ENCODE results near the gene EID3. TPM values are rescaled to one million over a fixed set of nuclear protein-coding genes. Genes with fewer than 3 reads are reported as not detected.
"Not testable (repeated sequence)": the region's sequence is repeated elsewhere in the genome, so short reads cannot be mapped to it uniquely, and the experiment has no call there.

The EID3 gene
- total RNA-seq, 2 donors from 2014 or later: 1.6 to 1.7 TPM

- ATAC-seq; DNase-seq; intact Hi-C loops (cut with DNase I): not testable (repeated sequence)
Measured at GRCh38 chr12:104328278-104328677, 24.7 kb downstream of the EID3 start.

DNA sequence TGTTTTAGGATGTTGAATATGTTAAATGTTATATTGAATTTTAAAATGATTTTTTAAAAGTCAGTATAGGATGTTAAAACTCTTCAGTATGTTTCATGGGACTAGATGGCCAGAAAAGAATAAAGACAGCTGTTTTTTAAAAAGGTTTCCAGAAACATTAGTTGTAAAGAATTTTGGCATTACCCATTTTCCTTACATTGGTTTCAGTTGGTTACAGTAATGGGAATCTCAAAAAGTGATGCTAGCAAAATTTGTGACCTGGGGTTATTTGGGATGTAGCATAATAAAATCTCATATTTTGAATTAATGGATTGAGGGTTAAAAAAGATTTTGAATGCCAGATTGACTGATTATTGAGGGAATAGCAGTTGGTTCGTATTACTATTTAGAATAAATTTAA lies 25.3 kb downstream of the EID3 start:
- DNase-seq (no peak), ATAC-seq (no peak)
- intact Hi-C loops (cut with DNase I): no loop called here

DNA sequence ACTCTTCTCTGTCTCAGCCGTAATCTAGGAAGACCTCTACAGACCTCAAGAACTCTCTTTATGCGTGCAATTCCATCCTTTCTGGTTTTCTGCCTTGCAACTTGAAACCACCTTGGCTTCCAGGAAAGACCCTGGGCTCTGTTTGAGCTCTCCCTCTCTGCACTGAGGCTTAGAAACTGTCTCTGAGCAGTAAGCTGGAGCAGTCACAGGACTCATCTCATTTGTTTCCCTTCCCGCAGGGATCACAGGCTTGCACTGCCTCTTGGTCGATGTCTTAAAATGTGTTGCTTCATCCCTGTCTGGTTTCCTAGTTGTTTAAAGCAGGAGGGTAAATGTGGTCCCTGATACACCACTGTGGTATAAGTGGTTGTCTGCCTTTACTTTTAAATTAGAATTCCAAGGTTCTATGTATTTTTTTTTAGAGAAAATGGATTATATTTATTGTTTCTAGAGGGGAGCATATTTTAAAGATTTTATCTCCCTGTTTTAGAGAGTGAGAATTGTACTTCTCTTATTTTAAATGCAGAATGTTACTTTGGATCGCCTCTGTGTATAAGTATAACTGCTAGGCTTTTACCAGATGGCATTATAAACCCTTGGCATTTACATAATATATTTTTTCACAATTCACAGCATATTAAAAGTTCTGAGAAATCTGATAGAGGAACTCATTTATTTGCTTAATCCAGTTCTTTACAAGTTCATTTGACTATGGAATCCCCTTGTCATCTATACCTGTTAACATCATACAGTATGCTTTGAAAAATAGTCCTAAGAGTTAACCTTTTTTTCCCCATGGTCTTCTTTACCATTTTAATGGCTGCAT lies 26.4 kb downstream of the EID3 start:
- DNase-seq (no peak), ATAC-seq (no peak)
- intact Hi-C loops (cut with DNase I): no loop called here

DNA sequence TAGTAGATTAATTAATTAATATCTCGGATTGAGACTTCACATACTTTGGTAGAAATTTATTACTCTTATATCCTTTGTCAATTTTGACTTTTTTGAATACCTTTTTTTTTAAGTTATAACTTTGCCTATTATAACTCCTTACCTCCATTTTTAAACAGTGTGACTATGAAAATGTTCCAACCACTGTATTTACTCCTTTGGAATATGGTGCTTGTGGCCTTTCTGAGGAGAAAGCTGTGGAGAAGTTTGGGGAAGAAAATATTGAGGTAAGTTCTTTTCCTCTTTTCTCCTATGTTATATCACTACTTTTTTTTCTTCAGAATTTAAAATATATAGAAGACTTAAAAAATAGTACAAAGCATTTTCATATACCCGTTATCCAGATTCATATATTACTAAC lies 27.8 kb downstream of the EID3 start:
- ATAC-seq (no peak), DNase-seq (no peak)
- intact Hi-C loops (cut with DNase I): no loop called here

DNA sequence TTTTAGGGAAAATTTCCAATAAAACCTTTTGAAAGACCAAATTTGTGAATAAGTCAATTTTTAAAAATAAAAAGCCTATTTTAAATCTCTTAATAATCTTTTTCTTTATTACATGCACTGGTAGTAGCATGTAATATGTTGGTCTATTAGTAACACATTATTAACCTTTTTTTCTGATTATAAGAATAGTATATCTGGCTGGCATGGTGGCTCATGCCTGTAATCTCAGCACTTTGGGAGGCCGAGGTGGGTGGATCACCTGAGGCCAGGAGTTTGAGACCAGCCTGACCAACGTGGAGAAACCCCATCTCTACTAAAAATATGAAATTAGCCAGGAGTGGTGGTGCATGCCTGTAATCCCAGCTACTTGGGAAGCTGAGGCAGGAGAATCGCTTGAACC lies 28.7 kb downstream of the EID3 start:
- intact Hi-C loops (cut with DNase I); DNase-seq; ATAC-seq: not testable (repeated sequence)

DNA sequence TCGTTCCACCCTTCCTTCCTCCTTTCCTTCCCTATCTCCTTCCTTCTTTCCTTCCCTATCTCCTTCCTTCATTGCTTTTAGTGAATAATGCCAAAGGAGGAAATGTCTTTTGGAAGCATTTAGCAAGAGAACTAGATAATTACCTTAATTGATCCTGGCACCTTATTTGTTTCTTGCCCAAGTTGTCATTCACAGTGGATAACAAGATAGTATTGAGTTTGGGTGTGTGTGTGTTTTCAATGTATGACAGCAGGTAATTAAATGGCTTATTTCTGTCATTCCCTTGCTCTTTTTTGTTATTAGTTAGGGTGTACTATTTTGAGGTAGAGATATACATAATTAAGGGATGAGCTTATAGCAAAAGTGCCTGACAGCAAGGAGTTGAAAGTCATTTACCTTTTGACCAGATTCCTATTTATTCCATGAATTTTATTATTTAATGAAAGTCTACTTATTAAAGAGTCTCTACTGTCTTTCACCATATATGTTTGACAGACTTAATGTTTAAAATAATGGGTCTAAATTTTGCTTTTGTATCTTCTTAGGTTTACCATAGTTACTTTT lies 30.2 kb downstream of the EID3 start:
- intact Hi-C loops (cut with DNase I): no loop called here
- ATAC-seq (no peak), DNase-seq (no peak)

DNA sequence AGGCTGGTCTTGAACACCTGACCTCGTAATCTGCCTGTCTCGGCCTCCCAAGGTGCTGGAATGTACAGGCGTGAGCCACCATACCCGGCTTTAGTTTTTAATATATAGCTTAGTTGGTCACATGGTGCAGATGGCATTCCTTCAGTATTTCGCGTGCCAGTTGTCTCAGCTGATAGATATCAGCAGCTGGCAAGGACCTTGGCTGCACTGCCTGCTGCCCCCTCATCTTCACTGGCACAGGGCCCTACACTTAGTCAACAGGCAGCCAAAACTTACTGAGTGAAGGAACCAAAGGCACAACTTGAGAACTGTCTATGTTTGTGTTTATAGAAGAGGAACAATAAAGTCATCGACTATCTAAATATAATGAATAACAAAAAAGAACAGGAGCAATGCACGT lies 31.0 kb downstream of the EID3 start:
- no peak for DNase-seq
- peak in 1 of 2 donors; percentile 79 for ATAC-seq
- intact Hi-C loops (cut with DNase I): no loop called here

- intact Hi-C loops (cut with DNase I): no loop called here
- no peak for ATAC-seq
Measured at GRCh38 chr12:104336115-104336514, 32.6 kb downstream of the EID3 start.

DNA sequence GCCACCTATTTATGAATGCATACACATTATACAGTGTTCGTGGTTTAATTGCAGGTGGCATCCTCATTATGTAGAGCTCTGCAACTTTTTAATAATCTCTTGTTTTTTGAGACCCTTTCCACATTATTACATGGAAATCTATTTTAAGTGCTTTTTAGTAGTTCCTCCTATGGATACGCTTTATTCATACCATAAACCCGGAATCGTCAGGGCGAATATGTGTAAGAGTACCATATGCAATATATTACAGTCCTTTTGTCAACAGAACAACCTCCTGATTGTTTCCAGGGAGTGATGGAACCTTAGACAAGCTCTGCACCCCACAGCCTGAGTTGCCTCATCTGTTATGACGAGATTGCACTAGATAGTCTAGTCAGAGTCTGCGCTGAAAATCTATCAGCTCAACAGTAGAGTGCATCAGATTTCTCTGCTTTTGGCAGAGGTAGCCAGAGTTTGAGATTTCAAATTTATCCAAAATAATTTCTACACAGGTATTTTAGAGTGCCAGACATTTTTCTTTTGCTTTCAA lies 33.6 kb downstream of the EID3 start:
- no peak for ATAC-seq

More at GRCh38 chr12:104336115-104336514, 32.6 kb downstream of the EID3 start:
- DNase-seq: no peak

GRCh38 chr12:104339663-104340062 lies 36.1 kb downstream of the EID3 start:
- intact Hi-C loops (cut with DNase I): no loop called here
- ATAC-seq (no peak), DNase-seq (no peak)

More for the DNA sequence above, 33.6 kb downstream of the EID3 start:
- intact Hi-C loops (cut with DNase I): no loop called here
- no peak for DNase-seq

DNA sequence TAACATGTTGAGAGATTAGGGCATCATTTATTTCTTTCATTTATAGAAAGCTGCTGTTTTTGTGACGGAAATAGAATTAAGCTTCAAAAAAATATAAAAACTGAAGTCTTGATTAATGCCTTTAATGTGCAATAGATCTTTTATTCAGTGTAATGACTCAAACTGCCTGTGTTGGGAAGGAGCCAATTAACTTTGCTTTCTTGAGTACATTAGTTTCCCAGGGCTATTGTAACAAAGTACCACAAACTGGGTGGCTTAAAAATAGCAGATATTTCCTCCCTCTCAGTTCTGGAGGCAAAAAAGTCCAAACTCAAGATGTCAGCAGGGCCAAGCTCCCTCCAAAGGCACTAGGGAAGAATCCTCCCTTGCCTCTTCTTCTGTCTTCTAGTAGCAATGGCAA lies 36.6 kb downstream of the EID3 start:
- DNase-seq (no peak), ATAC-seq (no peak)
- intact Hi-C loops (cut with DNase I): no loop called here

DNA sequence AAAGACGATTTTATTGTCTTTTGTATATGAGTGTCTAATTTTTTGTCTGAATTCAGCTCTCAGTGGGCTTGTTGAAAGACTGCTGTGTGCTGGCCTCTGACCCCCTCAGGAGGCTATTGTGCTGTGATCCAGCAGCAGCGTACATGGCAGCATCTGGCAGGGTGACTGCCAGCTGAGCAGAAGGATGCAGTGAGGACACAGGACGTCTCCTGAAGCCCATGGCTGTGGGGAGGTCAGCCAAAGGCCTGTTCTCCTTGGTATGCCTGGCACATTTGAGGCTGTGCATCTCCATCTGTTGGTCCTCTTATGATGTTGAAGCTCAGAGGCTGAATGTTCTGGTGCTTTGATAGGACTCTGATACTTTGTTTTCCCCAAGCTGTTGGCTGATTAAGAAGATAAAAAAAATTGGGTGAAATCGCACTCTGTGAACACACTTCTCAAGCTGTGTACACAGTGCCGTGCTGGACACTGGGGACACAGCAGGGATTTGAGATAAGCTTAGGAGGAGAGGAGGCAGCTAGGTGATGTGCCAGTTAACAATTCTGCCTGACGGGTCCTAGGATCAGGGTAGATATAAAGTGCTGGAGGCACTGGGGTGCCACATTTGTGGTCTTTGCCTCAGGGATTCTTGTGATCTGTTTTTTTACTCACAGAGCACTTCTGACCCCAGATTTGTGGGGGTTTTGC lies 37.5 kb downstream of the EID3 start:
- DNase-seq (no peak), ATAC-seq (peak in 1 of 2 donors; percentile 23)
- intact Hi-C loops (cut with DNase I): no loop called here

DNA sequence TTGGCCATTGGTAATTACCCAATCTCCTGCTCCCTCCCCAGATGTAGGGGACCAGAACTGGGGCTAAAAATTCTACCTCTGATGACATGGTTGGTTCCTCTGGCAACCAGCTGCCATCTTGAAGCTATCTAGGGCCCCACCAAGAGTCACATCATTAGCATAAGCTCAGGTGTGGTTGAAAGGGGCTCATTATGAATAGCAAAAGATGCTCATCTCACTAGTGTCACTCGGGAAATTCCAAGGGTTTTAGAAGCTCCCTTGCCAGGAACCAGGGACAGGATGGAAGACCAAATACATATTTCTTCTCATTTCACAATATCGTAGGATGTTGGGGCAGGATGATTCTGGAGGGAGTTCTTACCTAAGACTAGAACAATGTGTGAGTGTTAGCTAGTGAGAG lies 38.6 kb downstream of the EID3 start:
- ATAC-seq (no peak), DNase-seq (no peak)
- intact Hi-C loops (cut with DNase I): no loop called here

GRCh38 chr12:104342635-104343249 lies 39.2 kb downstream of the EID3 start:
- ATAC-seq: no peak
- intact Hi-C loops (cut with DNase I): no loop called here

DNA sequence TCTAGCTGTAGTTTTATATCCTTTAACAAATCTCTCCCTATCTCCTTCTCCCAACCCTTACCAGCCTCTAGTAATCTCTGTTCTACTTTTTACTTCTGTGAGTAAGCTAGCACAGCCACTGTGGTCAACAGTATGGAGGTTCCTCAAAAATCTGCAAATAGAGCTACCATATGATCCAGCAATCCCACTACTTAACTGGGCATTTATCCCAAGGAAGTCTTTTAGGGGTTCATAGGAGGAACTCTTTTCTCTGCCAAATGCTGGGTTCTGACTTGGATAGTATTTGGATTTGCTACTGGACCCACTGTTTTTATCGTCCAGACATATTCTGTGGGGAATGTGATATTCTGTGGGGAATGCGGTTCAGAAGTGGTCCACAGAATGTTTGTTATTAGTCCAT lies 41.1 kb downstream of the EID3 start:
- ATAC-seq (no peak), DNase-seq (no peak)
- intact Hi-C loops (cut with DNase I): no loop called here

More at GRCh38 chr12:104342635-104343249, 39.2 kb downstream of the EID3 start:
- no peak for DNase-seq

- DNase-seq (no peak), ATAC-seq (peak in 1 of 2 donors; percentile 50)
Measured at GRCh38 chr12:104345234-104346066, 41.9 kb downstream of the EID3 start.

DNA sequence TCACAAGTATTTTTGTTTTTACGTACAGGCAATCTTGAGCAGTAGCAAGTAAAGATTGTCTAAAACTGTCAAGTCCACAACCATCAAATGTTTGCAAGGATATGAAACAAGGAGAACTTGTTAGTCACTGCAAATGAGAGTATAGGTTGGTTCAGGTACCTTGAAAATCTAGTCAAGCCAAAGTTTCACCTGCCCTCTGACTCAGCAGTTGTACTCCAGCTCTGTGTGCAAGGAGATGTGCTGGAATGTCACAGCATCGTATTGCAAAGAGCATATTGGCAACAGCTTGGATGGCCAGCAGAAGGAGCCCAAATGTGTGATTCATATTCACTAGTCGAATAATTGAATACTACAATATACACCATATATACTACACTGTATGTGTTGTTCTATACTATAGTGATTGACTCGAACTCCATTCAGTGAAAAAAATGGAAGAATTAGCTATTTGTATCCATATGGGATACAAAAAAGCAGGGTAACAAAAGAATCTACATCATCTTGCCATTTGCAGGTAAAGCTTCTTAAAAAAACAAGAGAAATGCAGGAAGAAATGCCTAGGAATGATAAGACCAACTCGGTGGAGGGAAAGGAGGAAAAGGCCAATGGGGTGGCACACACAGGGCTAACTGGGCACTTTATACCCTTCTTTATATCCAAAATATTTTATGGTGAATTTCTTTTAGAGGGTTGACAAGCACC lies 44.0 kb downstream of the EID3 start:
- ATAC-seq: no peak
- no peak for DNase-seq
- intact Hi-C loops (cut with DNase I): no loop called here

More at GRCh38 chr12:104345234-104346066, 41.9 kb downstream of the EID3 start:
- intact Hi-C loops (cut with DNase I): no loop called here

Data from left cardiac atrium (tissue), 4 donors.